Endothelial cell of umbilical vein (primary cell): ENCODE results near the gene DCPS.

ENCODE experiments used
- EZH2 ChIP-seq: IDR thresholded peaks from 2 replicates; pipeline ENCODE4 v1.6.1; 2012; ENCODE audit warnings: borderline replicate concordance, low read depth, mild to moderate bottlenecking, moderate library complexity, low read length, inconsistent platforms; ENCODE audit not compliant: severe bottlenecking
- JUN ChIP-seq: IDR thresholded peaks from 2 replicates; pipeline ENCODE4 v1.6.1; 2011; ENCODE audit warnings: borderline replicate concordance, low read depth; ENCODE audit not compliant: insufficient read length, insufficient read depth
- MYC ChIP-seq: IDR thresholded peaks from one replicate; pipeline ENCODE4 v1.6.1; 2011; ENCODE audit warnings: mild to moderate bottlenecking, low read depth, low read length
- POLR2A ChIP-seq: IDR thresholded peaks from 2 replicates; pipeline ENCODE4 v1.6.1; 2012; ENCODE audit warnings: low read depth, mild to moderate bottlenecking, control low read depth, low read length
- POLR2AphosphoS5 ChIP-seq: IDR thresholded peaks from 2 replicates; pipeline ENCODE4 v1.6.1; 2012; ENCODE audit warnings: low read depth, mild to moderate bottlenecking, control low read depth, low read length, moderate library complexity; ENCODE audit not compliant: insufficient read depth
- TF ChIP-seq, protein P1 (sequence below), 2 donors: IDR thresholded peaks; 1 replicate in 1 of 2; 2 replicates in 1 of 2; pipeline ENCODE4 v1.5.1; 2011; ENCODE audit warnings: low read length in 2 of 2, mild to moderate bottlenecking in 2 of 2, moderate library complexity in 2 of 2, control low read depth in 1 of 2, inconsistent platforms in 1 of 2, low read depth in 1 of 2; ENCODE audit not compliant: insufficient read depth in 1 of 2; ENCODE audit errors: extremely low read depth in 1 of 2
- TF ChIP-seq, protein P2 (sequence below): IDR thresholded peaks from 2 replicates; pipeline ENCODE4 v1.6.1; 2011; ENCODE audit not compliant: insufficient read depth, insufficient read length

DNA sequence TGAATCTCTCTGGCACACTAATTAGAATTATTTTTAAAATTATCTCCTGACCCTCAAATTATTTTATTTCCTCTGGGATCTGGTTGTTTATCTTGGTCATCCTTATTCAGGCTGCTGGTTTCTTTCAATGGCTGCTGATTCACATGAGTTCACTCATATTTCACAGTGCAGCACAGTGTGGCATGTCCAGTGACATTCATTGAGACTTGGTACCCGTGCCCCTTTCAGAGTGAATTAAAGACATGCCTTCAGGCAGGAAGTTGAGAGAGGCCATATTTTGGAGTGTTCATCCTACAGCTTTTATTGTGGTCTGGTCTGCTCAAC lies 13.5 kb downstream of the DCPS start:
- TF ChIP-seq POLR2AphosphoS5 (no peak), EZH2 (no peak), POLR2A (no peak), JUN (no peak), MYC (no peak)
- TF ChIP-seq, protein P1, sequence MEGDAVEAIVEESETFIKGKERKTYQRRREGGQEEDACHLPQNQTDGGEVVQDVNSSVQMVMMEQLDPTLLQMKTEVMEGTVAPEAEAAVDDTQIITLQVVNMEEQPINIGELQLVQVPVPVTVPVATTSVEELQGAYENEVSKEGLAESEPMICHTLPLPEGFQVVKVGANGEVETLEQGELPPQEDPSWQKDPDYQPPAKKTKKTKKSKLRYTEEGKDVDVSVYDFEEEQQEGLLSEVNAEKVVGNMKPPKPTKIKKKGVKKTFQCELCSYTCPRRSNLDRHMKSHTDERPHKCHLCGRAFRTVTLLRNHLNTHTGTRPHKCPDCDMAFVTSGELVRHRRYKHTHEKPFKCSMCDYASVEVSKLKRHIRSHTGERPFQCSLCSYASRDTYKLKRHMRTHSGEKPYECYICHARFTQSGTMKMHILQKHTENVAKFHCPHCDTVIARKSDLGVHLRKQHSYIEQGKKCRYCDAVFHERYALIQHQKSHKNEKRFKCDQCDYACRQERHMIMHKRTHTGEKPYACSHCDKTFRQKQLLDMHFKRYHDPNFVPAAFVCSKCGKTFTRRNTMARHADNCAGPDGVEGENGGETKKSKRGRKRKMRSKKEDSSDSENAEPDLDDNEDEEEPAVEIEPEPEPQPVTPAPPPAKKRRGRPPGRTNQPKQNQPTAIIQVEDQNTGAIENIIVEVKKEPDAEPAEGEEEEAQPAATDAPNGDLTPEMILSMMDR (IDR thresholded peaks at IDR 0.05; ENCODE audit: extremely low read depth in 1 of 2, insufficient read depth in 1 of 2, low read depth in 1 of 2, low read length in 2 of 2) = no peak
- TF ChIP-seq, protein P2, sequence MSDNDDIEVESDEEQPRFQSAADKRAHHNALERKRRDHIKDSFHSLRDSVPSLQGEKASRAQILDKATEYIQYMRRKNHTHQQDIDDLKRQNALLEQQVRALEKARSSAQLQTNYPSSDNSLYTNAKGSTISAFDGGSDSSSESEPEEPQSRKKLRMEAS = no peak
